ENCODE data around the gene ACVR1. TPM values are rescaled to one million over a fixed set of nuclear protein-coding genes. Genes with fewer than 3 reads are reported as not detected.

Gene ACVR1
- total and polyA plus RNA-seq, 2 donors (not counting 3 experiments of a cell fraction or from before 2014, with no cell fraction given): 24.8 to 33.6 TPM

- Histone ChIP-seq H3K79me2 (ENCODE audit: control insufficient read depth, insufficient read depth, low read length) (no peaks in the 10 kb centered on the region), H2AFZ (ENCODE audit: low read depth, low read length) (no peak overlapping the region), H3K27me3 (ENCODE audit: control insufficient read depth in 2 of 2, insufficient read depth in 2 of 2, low read length in 2 of 2) (peaks cover 1 to 4% of the 10 kb centered on the region in 2 experiments), H3K9me1 (replicated peaks; ENCODE audit: control insufficient read depth, extremely low read depth, insufficient read depth, low read length) (no peaks in the 10 kb centered on the region), H3K27ac (ENCODE audit: insufficient read depth, low read depth, low read length) (no peak overlapping the region), H3K4me3 (replicated peaks in 1 of 3; ENCODE audit: insufficient read depth in 1 of 3, low read depth in 1 of 3, low read length in 3 of 3) (no peak overlapping the region), H3K4me2 (ENCODE audit: insufficient read depth, low read length) (no peak overlapping the region), H4K20me1 (replicated peaks; ENCODE audit: control insufficient read depth, extremely low read depth, insufficient read depth, low read length) (no peaks in the 10 kb centered on the region), H3K36me3 (ENCODE audit: control insufficient read depth in 2 of 2, extremely low read depth in 1 of 2, insufficient read depth in 2 of 2, low read length in 2 of 2) (no peaks in the 10 kb centered on the region), H3K4me1 (ENCODE audit: control insufficient read depth, extremely low read depth, insufficient read depth, low read length) (no peaks in the 10 kb centered on the region), H3K9ac (replicated peaks; ENCODE audit: extremely low read depth, insufficient read depth, low read length) (no peak overlapping the region), H3K9me3 (replicated peaks; ENCODE audit: control insufficient read depth, insufficient read depth, low read length) (no peaks in the 10 kb centered on the region)
- DNase-seq (ENCODE audit: low read depth, low spot score) (no peak), FAIRE-seq (no peak)
- intact Hi-C loops (cut with micrococcal nuclease): no loop called here
- dilution Hi-C loops (cut with MboI; ENCODE audit: extremely low pct_ligation_motif_present, low sequenced_read_pairs): no loop called here
- no TSS peak for BruUV-seq (replicated peaks)
- TF ChIP-seq GATA2 (IDR thresholded peaks at IDR 0.05; ENCODE audit: insufficient read depth, insufficient read length, low read depth, low read length) (no peak), CTCF (IDR thresholded peaks at IDR 0.05; ENCODE audit: extremely low read depth in 1 of 2, insufficient read depth in 1 of 2, low read depth in 1 of 2, low read length in 2 of 2) (no peak), POLR2AphosphoS5 (IDR thresholded peaks at IDR 0.05; ENCODE audit: insufficient read depth, low read depth, low read length) (no peak), JUN (IDR thresholded peaks at IDR 0.05; ENCODE audit: borderline replicate concordance, insufficient read depth, insufficient read length, low read depth) (no peak), EZH2 (IDR thresholded peaks at IDR 0.05; ENCODE audit: borderline replicate concordance, low read depth, low read length, severe bottlenecking) (no peak), MYC (IDR thresholded peaks at IDR 0.05; ENCODE audit: low read depth, low read length) (no peak), FOS (IDR thresholded peaks at IDR 0.05; ENCODE audit: borderline replicate concordance, insufficient read depth, low read length) (no peak), POLR2A (IDR thresholded peaks at IDR 0.05; ENCODE audit: low read depth, low read length) (no peak)
- TF ChIP-seq, protein P1, sequence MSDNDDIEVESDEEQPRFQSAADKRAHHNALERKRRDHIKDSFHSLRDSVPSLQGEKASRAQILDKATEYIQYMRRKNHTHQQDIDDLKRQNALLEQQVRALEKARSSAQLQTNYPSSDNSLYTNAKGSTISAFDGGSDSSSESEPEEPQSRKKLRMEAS (IDR thresholded peaks at IDR 0.05; ENCODE audit: insufficient read depth, insufficient read length): no peak
- ChIA-PET CTCF (interaction anchor here (0.7 to 1.3 kb wide), 4 partner anchors 11 to 106 kb away, joined by 3 to 4 read pairs (median 3); partner anchors contain the start of gene ACVR1), POLR2A (no interaction called here)
Observed at GRCh38 chr2:157918319-157918718, 42.2 kb upstream of the ACVR1 start.

Data from endothelial cell of umbilical vein (primary cell).